ENCODE data around the gene DDX1. TPM values are rescaled to one million over a fixed set of nuclear protein-coding genes. Genes with fewer than 3 reads are reported as not detected.

Gene DDX1
- total and polyA plus RNA-seq, 9 of the 15 experiments (the other 6 are each of a cell fraction or from before 2014, with no cell fraction given), result 116 to 277 (median 232) TPM

GRCh38 chr2:15631883-15632282 lies 40.2 kb downstream of the DDX1 start (continued):
- no peak for TF ChIP-seq REST (IDR thresholded peaks at IDR 0.05; ENCODE audit: borderline replicate concordance)
- TF ChIP-seq REST (CRISPR knock-in tag; IDR thresholded peaks at IDR 0.05; ENCODE audit: low read depth), result no peak
- no peak for TF ChIP-seq ZNF282 (CRISPR knock-in tag; IDR thresholded peaks at IDR 0.05)

All from K562 (cell line).